Caki2 (cell line): ENCODE results near the gene CCL5. TPM values are rescaled to one million over a fixed set of nuclear protein-coding genes. Genes with fewer than 3 reads are reported as not detected.

Experiments
- DNase-seq: peaks from one replicate; pipeline ENCODE4 v3.0.0-alpha.2; 2015; ENCODE audit warnings: low read depth
- in situ Hi-C: cut with HindIII; loops from 2 replicates; pipeline ENCODE4 v1.10.0; 2016; ENCODE audit warnings: low sequenced_read_pairs, low pct_unique_long_range_greater_than_20kb, mixed read lengths
- total RNA-seq: library from RNA; depleted of rRNA; stranded (reverse); fragments of >200 nt; shearing (Covaris generic); gene quantifications from 2 replicates; pipeline ENCODE4 v1.2.3, GENCODE V29; 2014; ENCODE audit warnings: low replicate concordance

Gene CCL5
- total RNA-seq, 1 experiment from 2014 or later: 21.5 TPM

GRCh38 chr17:35875072-35875799, 4.9 kb downstream of the CCL5 start:
- in situ Hi-C loops: no loop called here
- no peak for DNase-seq

GRCh38 chr17:35872196-35872980, 7.8 kb downstream of the CCL5 start:
- in situ Hi-C loops: no loop called here
- DNase-seq: no peak

- DNase-seq: no peak
- in situ Hi-C loops: no loop called here
Measured at GRCh38 chr17:35870906-35871819, 9.0 kb downstream of the CCL5 start.

DNA sequence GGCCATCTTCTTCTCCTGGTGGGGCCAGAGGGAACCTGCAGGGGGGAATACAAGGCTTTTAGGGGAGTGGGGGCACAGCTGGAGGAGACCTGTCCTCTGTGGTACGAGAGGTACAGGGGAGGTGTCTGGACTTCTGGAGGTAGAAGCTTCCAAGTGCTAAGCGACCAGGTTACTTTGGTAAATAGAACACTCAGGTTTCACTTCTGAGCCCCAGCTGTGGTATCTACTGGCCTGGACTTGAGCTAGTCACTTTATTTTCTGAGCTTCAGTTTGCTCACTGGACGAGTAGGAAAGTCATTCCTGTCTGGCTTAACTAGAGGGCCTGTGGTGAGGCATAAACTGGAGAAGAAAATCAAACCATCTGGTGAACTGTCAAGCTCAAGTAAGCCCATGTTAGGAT, 11.4 kb downstream of the CCL5 start, which contains the start of gene HEATR9:
TSS of gene HEATR9 (minus strand) at position 155 of the 400 bp plus-strand sequence. CDS start at position 6, 149 bp downstream.
- in situ Hi-C loops: no loop called here

GRCh38 chr17:35867574-35867973, 12.6 kb downstream of the CCL5 start:
- in situ Hi-C loops: no loop called here
- DNase-seq: no peak

More for the DNA sequence above, 11.4 kb downstream of the CCL5 start, which contains the start of gene HEATR9:
- no peak for DNase-seq

GRCh38 chr17:35866341-35866950, 13.7 kb downstream of the CCL5 start:
- in situ Hi-C loops: no loop called here
- no peak for DNase-seq

DNA sequence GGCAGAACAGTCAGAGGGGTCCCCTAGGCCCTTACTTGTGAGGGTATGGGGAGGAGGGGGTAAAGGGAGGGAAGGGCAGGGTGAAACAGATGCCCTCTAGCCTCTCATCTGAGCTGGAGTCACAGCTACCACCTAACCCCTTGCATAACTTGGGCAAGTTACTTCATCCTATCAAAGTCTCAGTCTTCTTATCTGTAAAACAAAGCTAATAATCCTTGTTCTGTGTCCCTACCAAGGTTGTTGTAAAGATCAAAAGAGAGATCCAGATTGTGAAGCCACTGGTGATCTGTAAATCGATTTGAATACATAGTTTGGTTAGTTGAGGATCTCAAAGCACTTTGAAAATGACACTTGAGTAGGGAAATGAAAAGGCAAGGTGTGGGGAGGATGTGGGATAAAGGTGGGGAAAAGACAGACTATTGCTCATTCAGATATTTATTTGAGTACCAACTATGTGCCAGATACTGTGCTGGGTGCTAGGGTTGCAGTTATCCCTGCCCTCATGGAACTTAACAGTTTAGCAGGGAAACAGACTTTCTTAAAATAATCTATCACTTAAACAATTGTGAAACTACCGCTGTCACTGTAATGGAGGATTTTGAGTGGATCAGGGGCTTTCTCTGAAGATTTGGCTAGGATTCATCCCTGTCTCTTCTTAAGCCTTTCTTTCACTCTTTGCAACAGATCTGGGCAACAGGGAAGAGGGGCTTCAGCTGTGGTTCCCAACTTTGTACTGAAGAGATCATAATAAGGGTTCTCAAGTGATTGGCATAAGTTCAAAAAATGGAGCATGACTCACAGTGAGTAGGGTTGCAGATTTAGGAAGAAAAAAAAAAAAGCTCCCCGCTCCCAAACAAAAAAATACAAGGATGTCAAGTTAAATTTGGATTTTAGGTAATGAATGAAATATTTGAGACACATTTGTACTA, 14.5 kb downstream of the CCL5 start:
- no peak for DNase-seq
- in situ Hi-C loops: no loop called here

DNA sequence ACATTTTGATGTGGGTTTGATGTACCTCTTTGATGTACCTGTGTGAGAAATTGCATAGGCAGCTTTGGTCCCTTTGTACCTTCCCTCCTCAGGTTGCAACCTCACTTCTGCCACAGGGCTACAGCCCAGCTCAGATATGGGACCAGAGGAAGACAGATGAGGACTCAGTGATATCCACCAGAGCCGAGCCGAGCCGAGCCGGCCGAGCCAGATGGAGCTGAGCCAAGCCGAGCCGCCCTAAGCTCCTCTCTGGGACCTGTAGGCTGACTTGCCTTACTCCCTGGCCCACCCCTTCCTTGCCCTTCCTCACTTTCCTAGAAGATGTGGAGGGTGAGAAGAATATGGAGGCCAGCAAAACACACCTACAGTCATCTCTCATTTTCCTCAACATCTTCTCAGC, 15.3 kb downstream of the CCL5 start:
- in situ Hi-C loops: no loop called here
- no peak for DNase-seq

GRCh38 chr17:35856603-35857002, 23.6 kb downstream of the CCL5 start:
- in situ Hi-C loops: no loop called here

DNA sequence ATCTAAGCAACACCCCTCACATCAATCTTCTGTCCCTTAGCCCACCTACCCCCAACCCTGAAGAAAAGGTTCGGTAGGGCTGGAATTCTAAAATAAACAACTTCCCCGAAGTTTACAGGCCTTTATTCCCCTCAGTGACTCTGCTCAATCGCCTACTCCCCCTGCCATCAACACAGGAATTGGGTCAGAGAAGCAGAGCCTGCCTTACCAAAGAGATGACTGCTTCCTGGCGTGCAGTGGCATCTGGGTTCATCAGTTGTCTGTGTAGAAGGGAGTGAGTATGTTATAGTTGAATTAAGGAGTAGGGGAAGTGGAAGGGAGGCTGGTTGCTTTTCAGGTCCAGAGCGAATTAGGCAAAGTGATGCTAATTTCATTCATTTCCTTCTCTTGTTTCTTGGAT, 24.2 kb downstream of the CCL5 start:
- in situ Hi-C loops: no loop called here
- no peak for DNase-seq

More at GRCh38 chr17:35856603-35857002, 23.6 kb downstream of the CCL5 start:
- no peak for DNase-seq

GRCh38 chr17:35849469-35850348, 30.5 kb downstream of the CCL5 start:
- in situ Hi-C loops: no loop called here

DNA sequence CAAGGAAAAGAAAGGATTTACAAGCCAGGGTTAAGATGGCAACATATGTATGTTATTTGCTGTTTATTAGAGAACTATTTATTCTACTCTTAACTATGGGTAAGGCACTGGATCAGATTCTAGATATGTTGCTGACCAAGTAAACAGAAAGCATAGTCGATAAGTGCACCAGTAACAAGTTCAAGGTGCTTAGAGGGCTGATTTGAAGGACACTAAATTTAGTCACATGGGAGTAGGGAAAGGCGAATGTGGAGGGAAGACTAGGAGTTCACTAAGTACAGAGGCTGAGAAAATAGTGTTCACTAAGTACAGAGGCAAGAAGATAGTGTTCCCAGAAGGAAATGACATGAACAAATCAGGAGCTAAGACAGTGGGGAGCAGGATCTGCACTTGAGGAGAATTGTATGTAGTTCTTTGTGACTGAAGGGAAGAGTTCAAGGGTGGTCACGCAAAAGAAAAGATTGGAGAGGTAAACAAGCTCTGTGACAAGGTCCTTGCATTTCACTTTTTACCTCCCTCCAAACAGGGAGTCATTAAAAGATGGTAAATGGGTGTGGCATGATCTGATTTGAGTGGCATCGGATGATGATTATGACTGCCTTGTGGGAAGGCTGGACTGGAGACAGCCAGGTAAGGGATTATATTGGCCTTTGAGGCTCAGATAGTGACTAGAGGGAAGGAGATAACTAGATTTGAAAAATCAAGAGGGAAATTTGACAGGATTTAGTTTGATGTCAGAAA, 32.4 kb downstream of the CCL5 start:
- in situ Hi-C loops: no loop called here
- DNase-seq: no peak

More at GRCh38 chr17:35849469-35850348, 30.5 kb downstream of the CCL5 start:
- peak; percentile 50 for DNase-seq

DNA sequence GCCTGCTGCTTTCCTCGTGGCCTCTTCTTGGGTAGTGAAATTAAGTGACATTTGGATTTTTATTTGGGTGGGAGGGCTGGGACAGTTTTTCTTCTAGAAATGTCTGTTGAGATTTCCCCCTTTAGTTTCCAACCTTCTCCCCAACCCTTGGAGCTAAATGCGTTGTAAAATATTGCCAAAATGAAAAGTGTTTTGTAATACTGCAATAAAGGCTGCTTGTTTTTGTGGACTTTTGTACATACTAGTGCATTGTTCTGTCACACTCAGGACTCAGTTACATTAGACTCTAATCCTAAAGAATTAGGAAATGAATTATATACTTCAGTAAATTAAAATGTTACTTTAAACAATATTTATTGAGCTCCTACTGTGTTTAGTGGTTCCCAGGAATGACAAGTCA, 33.2 kb downstream of the CCL5 start:
- in situ Hi-C loops: no loop called here
- DNase-seq: no peak

DNA sequence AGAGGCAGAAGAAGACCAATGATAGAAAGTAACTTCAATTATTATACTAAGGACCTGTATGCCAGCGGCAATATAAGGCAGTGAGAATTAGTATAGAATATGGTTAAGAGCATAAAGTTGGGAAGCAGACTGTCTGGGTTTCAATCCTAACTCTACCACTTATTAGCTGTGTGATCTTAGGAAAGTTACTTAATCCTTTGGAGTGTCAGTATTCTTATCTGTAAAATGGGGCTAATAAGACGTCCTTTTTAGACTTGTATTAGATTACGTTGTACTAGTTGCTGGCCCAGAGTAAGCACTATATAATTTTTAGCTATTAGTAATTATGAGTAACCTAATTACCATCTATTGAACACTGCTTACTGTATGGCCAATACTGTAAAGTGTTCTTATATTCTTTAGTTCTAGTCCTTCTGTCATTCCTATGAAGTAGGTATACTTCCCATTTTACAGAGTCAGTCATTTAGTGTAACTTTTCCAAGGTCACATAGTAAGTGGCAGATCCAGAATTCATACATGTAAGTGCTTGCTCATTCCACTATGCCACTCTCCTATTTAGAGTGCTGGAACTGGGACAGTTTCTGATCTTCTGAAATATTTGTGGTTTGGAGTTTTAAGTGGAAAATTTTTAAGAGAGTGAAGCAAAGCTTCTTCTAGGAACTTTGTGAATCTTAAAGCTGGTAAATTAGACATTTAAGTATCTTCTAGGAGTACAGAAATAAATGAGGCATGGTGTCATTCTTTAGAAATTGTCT, 33.9 kb downstream of the CCL5 start:
- in situ Hi-C loops: no loop called here
- no peak for DNase-seq

GRCh38 chr17:35844547-35844946, 35.6 kb downstream of the CCL5 start:
- in situ Hi-C loops: no loop called here
- DNase-seq: no peak
